HG02981 (cell line): ENCODE results near the gene HMGN1.
A peak's percentile ranks its signal among the peaks of the same experiment; 100 is the strongest.
"Not testable (repeated sequence)": the region's sequence is repeated elsewhere in the genome, so short reads cannot be mapped to it uniquely, and the experiment has no call there.

Source experiments
- ATAC-seq: cut with Tn5 transposase; IDR thresholded peaks from one replicate; pipeline ENCODE4 v1.9.1; 2021; ENCODE audit warnings: mild to moderate bottlenecking, moderate library complexity; ENCODE audit not compliant: unreplicated experiment

The HMGN1 gene

GRCh38 chr21:39348355-39349210 is at the start of gene HMGN1:
Gene HMGN1 (minus strand): TSS chr21:39349088. CDS start chr21:39348917, 171 bp downstream.
- ATAC-seq, result peak; percentile 46

DNA sequence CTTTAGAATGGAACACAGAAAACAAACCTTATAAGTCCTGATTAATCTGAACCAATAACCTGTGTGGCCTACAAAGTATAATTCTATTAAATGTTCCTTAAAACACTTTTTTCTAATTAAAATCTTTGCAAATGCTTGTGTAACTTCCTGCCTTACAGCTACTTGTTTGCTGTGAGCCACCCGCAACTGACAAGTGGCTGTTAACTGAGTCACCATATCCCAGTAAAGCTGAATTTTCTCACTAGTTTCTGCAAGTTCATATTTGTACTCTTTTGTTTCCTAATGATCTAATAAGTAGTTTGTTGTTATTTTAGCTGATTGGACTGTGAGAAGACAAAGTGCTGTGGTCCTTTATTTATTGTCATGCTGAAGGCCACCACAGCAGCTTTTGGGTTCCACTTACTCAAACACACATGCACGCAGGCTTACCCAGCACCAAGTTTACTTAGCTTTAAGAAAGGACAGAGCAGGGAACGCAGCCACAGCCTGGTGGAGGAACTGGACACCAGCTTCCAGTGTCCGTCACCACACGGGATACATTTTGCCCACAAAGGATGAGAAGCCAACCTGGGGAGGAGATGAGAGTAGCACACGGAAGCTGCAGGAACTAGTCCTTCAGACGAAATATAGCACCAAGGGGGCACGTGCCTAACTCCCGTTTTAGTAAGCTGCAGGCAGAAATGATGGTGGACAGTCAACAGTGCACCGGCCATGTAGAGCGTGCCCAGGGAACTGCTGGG is 48.9 kb upstream of the HMGN1 start:
- no peak for ATAC-seq

- ATAC-seq, result no peak
Measured at GRCh38 chr21:39392981-39393380, 44.1 kb upstream of the HMGN1 start.

DNA sequence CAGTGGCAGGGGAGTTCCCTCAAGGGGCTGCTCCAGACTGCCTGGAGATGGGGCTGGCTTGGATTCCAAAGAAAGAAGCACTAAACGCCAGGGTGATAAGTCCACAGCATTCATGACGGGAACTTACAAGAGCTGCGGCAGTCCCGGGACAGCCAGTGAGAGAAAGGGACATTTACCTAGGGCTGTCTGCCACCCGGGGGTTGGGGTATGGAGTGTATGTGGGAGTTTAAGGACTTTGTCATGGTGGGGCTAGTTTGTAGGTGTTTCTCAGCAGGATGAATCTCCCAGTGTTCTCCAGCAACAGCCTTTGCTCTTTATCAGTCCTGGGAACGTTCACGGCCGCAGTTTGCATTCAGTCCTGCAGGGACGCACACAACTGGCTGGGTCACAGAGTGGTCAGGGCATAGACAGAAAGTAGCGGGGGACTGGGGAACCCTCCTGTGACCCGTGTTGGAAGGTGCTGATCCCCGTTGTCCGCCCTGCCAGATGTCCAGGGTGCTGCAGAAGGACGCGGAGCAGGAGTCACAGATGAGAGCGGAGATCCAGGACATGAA is 41.4 kb upstream of the HMGN1 start:
- no peak for ATAC-seq

DNA sequence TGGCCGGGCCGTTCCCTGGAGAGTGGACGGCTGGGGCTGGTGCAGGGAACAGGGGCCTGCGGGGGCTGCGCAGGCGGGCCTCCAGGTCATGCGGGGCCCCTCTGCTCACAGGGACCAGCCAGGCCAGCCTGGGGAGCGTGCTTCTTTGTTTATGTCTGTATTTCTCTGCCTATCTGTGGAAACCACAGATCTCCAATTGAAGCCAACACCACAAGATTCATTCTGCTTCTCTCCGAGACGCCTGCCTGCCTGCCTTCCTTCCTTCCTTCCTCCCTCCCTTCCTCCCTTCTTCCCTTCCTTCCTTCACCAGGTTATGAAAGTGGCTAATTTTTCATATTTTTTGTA is 39.9 kb upstream of the HMGN1 start:
- no peak for ATAC-seq

DNA sequence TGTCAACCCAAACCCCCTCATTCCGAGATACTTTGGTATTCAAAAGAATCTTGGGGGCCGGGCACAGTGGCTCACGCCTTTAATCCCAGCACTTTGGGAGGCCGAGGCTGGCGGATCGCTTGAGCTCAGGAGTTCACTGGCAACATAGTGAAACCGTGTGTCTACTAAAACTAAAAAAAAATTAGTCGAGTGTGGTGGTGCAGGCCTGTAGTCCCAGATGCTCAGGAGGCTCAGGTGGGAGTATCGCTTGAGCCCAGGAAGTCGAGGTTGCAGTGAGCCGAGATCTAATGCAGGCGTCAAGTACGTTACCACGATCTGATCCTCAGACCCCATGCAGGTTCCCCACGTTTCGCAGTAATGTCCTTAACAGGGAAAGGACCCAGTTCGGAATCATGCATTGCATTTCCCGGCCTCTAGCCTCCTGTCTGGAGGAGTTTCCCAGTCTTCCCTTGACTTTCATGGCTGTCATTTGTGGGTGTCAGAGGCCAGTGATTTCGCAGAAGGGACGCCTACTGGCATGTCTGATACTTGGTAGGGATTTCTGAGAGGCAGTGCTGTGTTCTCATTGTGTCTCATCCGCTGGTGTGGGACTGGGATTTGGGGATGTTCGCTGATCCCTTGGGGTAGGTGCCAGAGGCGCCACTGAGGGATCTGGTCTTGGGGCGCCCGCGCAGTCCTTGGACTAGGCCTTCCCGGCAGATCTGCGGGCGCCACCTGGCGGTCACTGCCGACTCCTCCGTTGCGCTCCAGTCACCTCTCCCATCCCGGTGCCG is 39.3 kb upstream of the HMGN1 start:
- ATAC-seq, result peak; percentile 83

- ATAC-seq, result no peak
Measured at GRCh38 chr21:39387461-39388037, 38.7 kb upstream of the HMGN1 start.

- no peak for ATAC-seq
Measured at GRCh38 chr21:39386899-39387298, 38.0 kb upstream of the HMGN1 start.

DNA sequence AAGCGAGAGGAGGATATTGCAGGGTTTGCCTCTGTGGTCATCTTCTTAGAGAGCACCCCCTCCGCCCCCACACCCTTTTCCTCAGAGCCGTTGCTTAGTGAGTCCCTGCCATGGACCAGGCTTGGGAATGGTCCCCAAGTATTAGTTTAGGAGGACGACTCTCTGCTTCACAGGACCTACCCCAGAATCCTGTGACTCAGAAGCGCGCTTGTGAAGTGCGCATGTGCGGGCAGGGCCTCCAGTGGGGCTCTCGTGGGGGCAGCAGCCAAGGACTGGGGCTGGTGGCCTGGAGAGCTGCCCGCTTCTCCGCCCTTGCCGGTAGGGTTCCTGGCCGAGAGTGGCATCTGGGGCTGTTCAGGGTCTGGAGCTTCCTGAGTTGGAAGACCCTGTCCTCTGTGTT is 37.3 kb upstream of the HMGN1 start:
- no peak for ATAC-seq

- ATAC-seq, result no peak
Measured at GRCh38 chr21:39385299-39386145, 36.6 kb upstream of the HMGN1 start.

DNA sequence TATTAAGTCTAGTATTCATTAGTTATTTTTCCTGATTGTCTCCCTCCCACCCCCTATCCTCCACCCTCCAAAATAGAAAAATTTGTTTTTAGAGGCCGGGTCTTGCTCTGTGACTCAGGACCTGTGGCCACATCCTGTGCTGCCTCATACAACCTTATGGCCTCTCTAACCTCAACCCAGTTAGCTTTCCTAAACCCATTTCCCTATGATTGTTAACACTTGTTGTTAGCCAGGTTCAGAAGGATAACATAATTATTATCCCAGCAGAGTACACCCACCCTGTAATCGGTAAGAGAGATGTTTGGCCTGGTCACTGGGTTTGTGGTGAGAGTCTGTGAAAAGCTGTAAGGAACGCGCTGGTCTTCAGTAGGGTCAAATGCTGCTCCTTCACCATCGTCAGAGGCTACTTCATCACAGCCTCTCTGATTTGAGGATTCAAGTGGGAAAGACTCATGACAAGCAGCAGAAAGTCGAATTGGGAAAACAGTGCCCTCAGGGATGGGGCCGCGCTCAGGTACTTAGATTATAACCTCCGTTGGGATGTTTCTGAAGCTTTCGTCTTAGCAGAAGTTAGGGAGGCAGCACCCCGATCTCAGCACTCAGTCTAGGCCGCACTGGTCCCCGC is 35.9 kb upstream of the HMGN1 start:
- ATAC-seq, result no peak

GRCh38 chr21:39382096-39382495 is 33.2 kb upstream of the HMGN1 start:
- not testable (repeated sequence) for ATAC-seq

DNA sequence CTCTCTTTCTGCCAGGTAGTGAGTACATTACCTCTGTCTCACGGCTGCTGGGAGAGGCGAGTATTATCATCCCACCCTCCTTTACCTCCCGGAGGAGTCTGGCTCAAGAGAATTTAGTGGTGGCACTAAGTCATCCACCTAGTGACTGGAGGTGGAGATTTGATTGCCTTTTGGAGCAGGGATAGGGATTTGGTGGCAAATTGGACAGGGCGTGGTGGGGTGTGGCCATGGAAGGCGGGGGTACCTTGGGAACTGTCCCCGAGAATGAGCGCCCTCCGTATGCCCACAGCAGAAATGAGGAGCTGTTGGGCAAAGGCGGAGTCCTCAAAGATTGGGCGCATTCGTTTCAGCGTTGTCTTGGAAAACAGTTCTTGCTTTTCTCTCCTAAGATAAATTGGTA is 32.1 kb upstream of the HMGN1 start:
- peak; percentile 4 for ATAC-seq

- peak; percentile 94 for ATAC-seq
Measured at GRCh38 chr21:39379986-39380891, 31.4 kb upstream of the HMGN1 start.

DNA sequence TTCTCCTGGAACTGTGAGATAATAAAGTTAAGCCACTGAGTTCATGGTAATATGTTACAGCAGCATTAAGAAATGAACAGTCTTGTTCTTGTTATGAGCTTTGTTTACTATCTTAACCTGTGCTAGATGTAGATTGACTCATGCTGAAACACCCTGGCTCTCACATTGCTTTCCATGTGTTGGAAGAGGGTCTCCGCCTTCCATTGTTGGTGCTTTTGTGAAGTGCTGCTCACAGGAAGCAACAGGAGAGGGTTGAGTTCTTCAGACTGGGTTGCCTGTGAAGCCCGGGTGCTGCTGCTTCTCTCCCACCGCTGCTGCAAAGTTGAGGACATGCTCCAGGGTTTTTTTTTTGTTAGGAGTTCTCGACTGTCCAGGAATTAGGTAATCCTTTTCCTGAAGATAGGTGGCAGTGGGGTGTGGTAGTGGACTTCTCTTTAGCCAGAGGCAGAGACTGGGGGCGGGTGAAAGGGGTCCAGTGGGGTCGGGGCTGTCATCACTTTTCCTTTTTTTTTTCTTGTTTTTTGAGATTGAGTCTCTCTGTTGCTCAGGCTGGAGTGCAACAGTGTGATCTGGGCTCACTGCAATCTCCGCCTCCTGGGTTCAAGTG is 28.7 kb upstream of the HMGN1 start:
- ATAC-seq, result no peak

DNA sequence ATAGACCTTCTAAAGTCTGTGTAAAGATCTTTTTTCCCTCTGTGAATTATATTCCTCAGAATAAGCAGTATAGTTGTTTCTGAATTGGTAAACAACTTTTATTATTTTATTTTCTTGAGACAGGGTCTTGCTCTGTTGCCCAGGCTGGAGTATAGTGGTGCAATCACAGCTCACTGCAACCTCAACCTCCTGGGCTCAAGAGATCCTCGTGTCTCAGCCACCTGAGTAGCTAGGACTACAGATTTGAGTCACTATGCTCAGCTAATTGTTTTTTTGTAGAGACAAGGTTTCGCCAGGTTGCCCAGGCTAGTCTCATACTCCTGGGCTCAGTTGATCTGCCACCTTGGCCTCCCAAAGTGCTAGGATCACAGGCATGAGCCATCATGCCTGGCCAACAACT is 26.6 kb upstream of the HMGN1 start:
- ATAC-seq, result no peak

GRCh38 chr21:39374046-39374445 is 25.2 kb upstream of the HMGN1 start:
- no peak for ATAC-seq

DNA sequence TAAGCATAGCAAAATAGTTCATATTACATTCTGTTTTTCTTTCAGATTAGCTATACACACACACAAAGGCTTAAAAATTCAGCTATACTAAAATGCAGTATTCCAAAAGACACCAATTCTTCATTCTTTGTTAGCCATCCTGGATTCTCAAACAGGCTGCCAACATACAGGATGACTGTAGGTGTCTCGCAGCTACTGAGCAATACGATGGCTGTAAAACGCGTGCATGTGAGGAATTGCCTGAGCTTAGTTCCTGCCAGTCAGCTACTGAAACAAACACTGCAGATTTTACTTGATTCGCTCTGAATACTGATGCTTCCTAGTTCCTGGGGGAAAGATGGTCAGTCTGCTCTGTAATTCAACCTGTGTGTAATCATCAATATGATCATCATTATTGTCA is 24.7 kb upstream of the HMGN1 start:
- ATAC-seq, result no peak
